A549 treated with DMSO at 1 μM for 4 hours (cell line): ENCODE results near the gene MTHFD2. TPM values are rescaled to one million over a fixed set of nuclear protein-coding genes. Genes with fewer than 3 reads are reported as not detected.

Experiments used
- total RNA-seq: library from RNA; stranded (reverse); fragments of 200-300 nt; extraction: Qiagen RNA extraction; gene quantifications from 5 replicates; pipeline ENCODE4 v1.2.3, GENCODE V29; 2022; ENCODE audit warnings: low read depth

The MTHFD2 gene
- 157 to 182 TPM (median 167 TPM) in 5 replicates for total RNA-seq

DNA sequence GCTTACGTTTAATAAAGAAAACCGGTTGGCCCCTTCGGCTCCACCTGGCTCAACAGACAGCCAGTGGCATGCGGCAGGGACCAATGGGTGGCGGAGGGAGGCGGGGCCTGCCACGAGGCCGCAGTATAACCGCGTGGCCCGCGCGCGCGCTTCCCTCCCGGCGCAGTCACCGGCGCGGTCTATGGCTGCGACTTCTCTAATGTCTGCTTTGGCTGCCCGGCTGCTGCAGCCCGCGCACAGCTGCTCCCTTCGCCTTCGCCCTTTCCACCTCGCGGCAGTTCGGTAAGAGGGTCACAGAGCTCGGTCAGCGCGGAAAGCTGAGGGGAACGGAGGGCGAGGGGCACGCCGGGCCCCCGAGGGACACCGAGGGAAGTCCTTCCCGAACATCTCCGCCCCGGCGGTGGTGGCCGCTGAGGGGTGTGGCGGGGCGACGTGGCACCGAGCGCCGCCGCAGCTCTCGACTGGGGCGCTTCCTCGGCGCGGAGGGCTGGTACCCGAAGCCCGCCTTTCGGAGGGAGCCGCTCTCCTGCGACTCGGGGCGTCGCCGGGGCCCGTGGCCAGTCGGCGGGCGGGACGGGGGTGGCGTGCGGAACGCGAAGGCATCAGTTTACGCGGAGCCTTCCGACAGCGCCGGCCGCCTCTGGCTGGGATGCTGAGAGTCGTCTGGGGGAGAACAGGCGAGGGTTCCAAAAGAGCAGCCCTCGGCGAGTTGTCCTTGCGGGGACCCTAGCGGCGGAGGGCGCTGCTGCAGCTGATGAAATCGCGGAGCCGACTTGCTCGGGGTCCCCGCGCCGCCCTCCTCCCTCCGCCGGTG is at the start of gene MTHFD2:
Gene MTHFD2 (plus strand): TSS at position 155 of the 814 bp plus-strand sequence. CDS start 27 bp downstream, at position 182.

DNA sequence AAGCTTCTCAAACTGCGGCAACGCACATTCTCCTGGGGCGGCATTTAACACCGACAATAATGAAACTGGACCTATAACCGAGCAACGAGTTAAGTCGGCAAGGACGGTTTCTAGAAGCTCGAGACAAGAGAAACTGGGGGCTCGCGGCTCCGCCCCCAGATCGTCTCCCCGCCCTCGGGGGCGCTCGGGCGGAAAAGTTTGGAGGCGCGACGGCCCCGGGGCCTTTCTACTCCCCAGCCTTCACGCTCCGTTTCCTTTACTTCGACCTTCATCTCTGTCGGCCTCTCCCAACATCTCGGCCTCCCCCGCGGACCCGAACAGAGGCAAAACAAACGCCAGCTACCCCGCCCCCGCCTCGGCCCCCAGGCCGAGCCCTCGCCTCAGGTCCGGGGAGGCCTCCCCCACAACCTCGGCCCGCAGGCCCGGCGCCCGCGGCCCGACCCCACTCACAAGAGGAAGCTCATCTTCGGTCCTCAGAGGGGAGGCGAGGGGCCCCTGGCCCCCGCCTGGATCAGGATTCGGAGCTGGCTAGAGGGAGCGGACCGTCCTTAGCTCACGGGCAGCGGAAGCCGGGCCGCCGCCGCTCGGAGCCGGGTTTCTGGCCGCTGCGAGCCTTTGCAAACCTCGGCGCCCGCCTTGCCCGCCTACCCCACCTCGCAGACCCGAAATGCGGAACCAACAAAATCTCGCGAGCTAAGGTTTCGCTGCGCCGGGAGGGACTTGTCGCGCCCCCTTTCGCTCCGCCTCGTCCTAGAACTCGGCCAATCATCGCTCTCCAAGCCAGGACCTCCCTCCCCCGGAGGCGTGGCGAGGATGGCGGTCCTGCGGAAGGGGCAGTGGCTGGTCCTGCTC is 20.0 kb upstream of the MTHFD2 start, which contains the start of gene MOB1A:
Gene MOB1A (minus strand): TSS at position 669 of the 852 bp plus-strand sequence. CDS start 205 bp downstream, at position 464.

Other genes with a start within 250 kb of the MTHFD2 start
- 7.1 to 8.4 TPM (median 7.7 TPM) in 5 replicates for gene TET3, start 213.7 kb upstream of the MTHFD2 start, total RNA-seq
- 121 to 158 TPM (median 132 TPM) in 5 replicates for gene BOLA3, start 50.7 kb upstream of the MTHFD2 start, total RNA-seq
- 71.1 to 103 TPM (median 89.9 TPM) in 5 replicates for gene MOB1A, start 19.7 kb upstream of the MTHFD2 start, total RNA-seq
- 0.18 to 0.41 TPM (median 0.28 TPM) in 5 replicates for gene SLC4A5, start 144.8 kb downstream of the MTHFD2 start, total RNA-seq
- gene DCTN1, start 181.7 kb downstream of the MTHFD2 start, total RNA-seq = 111 to 159 TPM (median 138 TPM) in 5 replicates
- 3.2 to 4.4 TPM (median 3.2 TPM) in 5 replicates for gene C2orf81, start 223.0 kb downstream of the MTHFD2 start, total RNA-seq
- 77.2 to 88.4 TPM (median 80.7 TPM) in 5 replicates for gene WDR54, start 223.1 kb downstream of the MTHFD2 start, total RNA-seq
- gene RTKN, start 243.3 kb downstream of the MTHFD2 start, total RNA-seq = 19.2 to 28.0 TPM (median 20.7 TPM) in 5 replicates